Kidney (tissue), 14 donors: ENCODE data around the gene CA10. TPM values are rescaled to one million over a fixed set of nuclear protein-coding genes. Genes with fewer than 3 reads are reported as not detected.

Source experiments
- DNase-seq, 5 donors: peaks; one replicate each; pipeline ENCODE4 v3.0.0-alpha.2; 2013 to 2020
- FAIRE-seq: peaks from 2 replicates; lab custom pipeline; 2012; peaks lifted over from hg19 to GRCh38; lab: Jason Lieb, UNC
- H3K27ac ChIP-seq, 2 donors: one replicate each; pipeline ENCODE4 v1.7.0; 2013; ENCODE audit warnings: low read depth in 2 of 2, low read length in 2 of 2, inconsistent platforms in 1 of 2
- H3K27me3 ChIP-seq: one replicate; pipeline ENCODE4 v1.7.1; 2013; ENCODE audit warnings: low read length, inconsistent platforms; ENCODE audit not compliant: control insufficient read depth, insufficient read depth
- H3K36me3 ChIP-seq, 3 donors: one replicate each; pipeline versions ENCODE4 v1.7.0 to v1.7.1; 2013; ENCODE audit warnings: low read length in 3 of 3, control low read depth in 1 of 3, inconsistent platforms in 1 of 3; ENCODE audit not compliant: insufficient read depth in 3 of 3, control insufficient read depth in 2 of 3
- H3K4me1 ChIP-seq, 3 donors: one replicate each; pipeline versions ENCODE4 v1.7.0 to v1.7.1; 2013; ENCODE audit warnings: low read length in 3 of 3, inconsistent platforms in 1 of 3, low read depth in 1 of 3; ENCODE audit not compliant: control insufficient read depth in 2 of 3, insufficient read depth in 2 of 3
- H3K4me3 ChIP-seq, 3 donors: one replicate each; pipeline versions ENCODE4 v1.7.0 to v1.8.1; 2013; ENCODE audit warnings: low read length in 3 of 3, control low read depth in 1 of 3, inconsistent platforms in 1 of 3
- H3K9ac ChIP-seq, 3 donors: one replicate each; pipeline versions ENCODE4 v1.7.0 to v1.7.1; 2013; ENCODE audit warnings: low read length in 3 of 3, control low read depth in 1 of 3, inconsistent platforms in 1 of 3
- H3K9me3 ChIP-seq, 3 donors: one replicate each; pipeline versions ENCODE4 v1.7.0 to v1.7.1; 2013; ENCODE audit warnings: low read length in 3 of 3, control low read depth in 1 of 3, inconsistent platforms in 1 of 3; ENCODE audit not compliant: control insufficient read depth in 2 of 3, insufficient read depth in 1 of 3
- CTCF ChIP-seq: IDR thresholded peaks from 3 replicates; pipeline ENCODE4 v1.5.1; 2012; ENCODE audit warnings: mild to moderate bottlenecking, moderate library complexity, borderline replicate concordance; ENCODE audit not compliant: insufficient read depth; ENCODE audit errors: extremely low read depth
- intact Hi-C: fragments of 100-400 bp; cut with DNase I; formaldehyde crosslinking; loops from one replicate; pipeline ENCODE4 v1.11.1; 2022
- polyA plus RNA-seq: library from polyadenylated mRNA; stranded (reverse); fragments of 350-450 nt; fragmentation: Illumina TruSeq; extraction: RNeasy Lipid Tissue Mini Kit (QIAGEN cat#74804); gene quantifications from one replicate; pipeline ENCODE4 v1.2.3, GENCODE V29; 2014; ENCODE audit warnings: low read depth, low replicate concordance; ENCODE audit not compliant: insufficient read depth
- total RNA-seq: library from RNA; stranded (reverse); fragmentation: NEBNext Ultra II Directional; extraction: Animal tissue kit (Norgen Biotek cat#: 25700); gene quantifications from one replicate; pipeline ENCODE4 v1.2.1, GENCODE V29; 2021
- donor health status: control.
- donor health status: control.
- donor health status: control.
- donor health status: control.
- donor health status: control.
- donor health status: DM: yes; HTN: yes; CAD: no.
- donor health status: Normal renal cell carcinoma (clear cell type).

The CA10 gene
- total and polyA plus RNA-seq, 2 donors from 2014 or later, result 3.7 to 9.8 TPM

DNA sequence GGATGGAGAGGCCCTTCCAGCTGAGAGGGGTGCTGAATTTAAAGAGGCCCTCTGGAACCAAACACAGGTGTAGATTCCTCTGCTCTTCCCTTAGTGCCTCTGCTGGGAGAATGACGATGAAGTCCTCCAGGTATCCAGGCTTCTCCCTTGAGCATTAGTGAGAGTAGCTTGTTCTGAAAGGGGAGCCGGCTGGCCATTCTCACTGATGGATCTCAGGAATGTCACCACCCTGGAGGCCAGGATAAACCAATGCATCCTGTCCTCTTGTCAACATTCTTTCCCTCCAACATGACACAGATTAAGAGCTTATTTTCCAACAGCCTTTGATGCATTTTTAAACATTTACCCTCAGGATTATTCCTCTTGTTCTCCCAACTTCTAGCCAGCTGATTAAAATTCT lies 325.5 kb downstream of the CA10 start:
- Histone ChIP-seq H3K36me3 (no peaks in the 10 kb centered on the region), H3K9ac (no peak overlapping the region), H3K9me3 (no peaks in the 10 kb centered on the region), H3K4me1 (no peaks in the 10 kb centered on the region), H3K27me3 (no peaks in the 10 kb centered on the region), H3K27ac (no peak overlapping the region), H3K4me3 (no peak overlapping the region)
- intact Hi-C loops, result no loop called here
- no peak for TF ChIP-seq CTCF
- DNase-seq (no peak), FAIRE-seq (no peak)

GRCh38 chr17:51830886-51831285 lies 327.6 kb downstream of the CA10 start:
- DNase-seq (no peak), FAIRE-seq (no peak)
- Histone ChIP-seq H3K36me3 (no peaks in the 10 kb centered on the region), H3K4me3 (no peak overlapping the region), H3K9ac (no peak overlapping the region), H3K9me3 (no peaks in the 10 kb centered on the region), H3K27me3 (no peaks in the 10 kb centered on the region), H3K27ac (no peak overlapping the region), H3K4me1 (no peaks in the 10 kb centered on the region)
- no peak for TF ChIP-seq CTCF
- intact Hi-C loops, result no loop called here

DNA sequence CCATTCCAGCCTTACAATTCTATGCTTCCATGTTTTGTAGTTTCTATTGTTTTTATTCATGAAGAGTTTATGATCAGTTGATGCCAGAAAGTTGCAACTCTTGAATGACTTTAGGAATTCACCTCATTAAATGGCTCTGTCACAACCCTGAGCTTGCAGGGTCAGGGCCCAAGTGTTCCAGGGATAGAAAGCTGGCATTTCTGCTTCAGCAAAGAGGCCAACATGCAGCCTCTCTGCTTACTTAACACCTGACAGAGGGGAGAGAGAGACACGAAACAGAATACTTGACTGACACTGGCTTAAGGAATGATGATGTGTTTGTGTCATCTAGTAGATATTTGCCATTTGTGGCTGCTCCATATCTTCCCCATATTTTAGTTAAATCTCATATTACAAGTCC lies 328.1 kb downstream of the CA10 start:
- Histone ChIP-seq H3K4me3 (no peak overlapping the region), H3K36me3 (no peaks in the 10 kb centered on the region), H3K27ac (no peak overlapping the region), H3K9me3 (no peaks in the 10 kb centered on the region), H3K9ac (no peak overlapping the region), H3K27me3 (no peaks in the 10 kb centered on the region), H3K4me1 (no peaks in the 10 kb centered on the region)
- FAIRE-seq (no peak), DNase-seq (no peak)
- intact Hi-C loops, result no loop called here
- no peak for TF ChIP-seq CTCF

GRCh38 chr17:51828901-51829300 lies 329.6 kb downstream of the CA10 start:
- Histone ChIP-seq H3K27me3 (no peaks in the 10 kb centered on the region), H3K4me3 (no peak overlapping the region), H3K36me3 (no peaks in the 10 kb centered on the region), H3K9ac (no peak overlapping the region), H3K27ac (no peak overlapping the region), H3K9me3 (no peaks in the 10 kb centered on the region), H3K4me1 (no peaks in the 10 kb centered on the region)
- no peak for TF ChIP-seq CTCF
- intact Hi-C loops, result no loop called here
- no peak for DNase-seq
- no peak for FAIRE-seq
